Activated naive CD4-positive, alpha-beta T cell treated with anti-CD3 and anti-CD28 coated beads, Interleukin-2, amount 10 ng/mL, durations not matched to agents 7 days and 5 days (primary cell): ENCODE data around the gene TTC38.

Experiments
- CTCF ChIA-PET: fragments of 350-600 bp; sonication (Branson Sonifier 250); formaldehyde crosslinking; loops from one replicate; lab custom pipeline; 2021; ENCODE audit warnings: antibody characterized with exemption; lab: Charles Lee
- DNase-seq: peaks from one replicate; pipeline ENCODE4 v3.0.0-alpha.2; 2020
- H3K27ac Mint-ChIP-seq: one replicate; pipeline ENCODE4 v1.8.0; 2021; ENCODE audit warnings: mild to moderate bottlenecking, moderate library complexity, mixed read lengths
- H3K27me3 Mint-ChIP-seq: one replicate; pipeline ENCODE4 v1.8.0; 2021; ENCODE audit warnings: mild to moderate bottlenecking, mixed read lengths
- H3K36me3 Mint-ChIP-seq: one replicate; pipeline ENCODE4 v1.8.0; 2021; ENCODE audit warnings: mixed read lengths
- H3K4me1 Mint-ChIP-seq: one replicate; pipeline ENCODE4 v1.8.0; 2021; ENCODE audit warnings: mixed read lengths
- H3K4me3 Mint-ChIP-seq: one replicate; pipeline ENCODE4 v1.8.0; 2021; ENCODE audit warnings: mild to moderate bottlenecking, moderate library complexity, mixed read lengths
- H3K9me3 Mint-ChIP-seq: one replicate; pipeline ENCODE4 v1.8.0; 2021; ENCODE audit warnings: mixed read lengths

Gene TTC38

GRCh38 chr22:46290843-46291785, 23.3 kb downstream of the TTC38 start:
- CTCF ChIA-PET = no interaction called here
- Mint-ChIP-seq H3K27me3 (no peaks in the 10 kb centered on the region), H3K27ac (no peak overlapping the region), H3K4me1 (peaks cover 55% of the 10 kb centered on the region), H3K36me3 (peaks cover 17% of the 10 kb centered on the region), H3K9me3 (peaks cover 5% of the 10 kb centered on the region), H3K4me3 (no peak overlapping the region)
- no peak for DNase-seq

GRCh38 chr22:46292173-46292572, 24.4 kb downstream of the TTC38 start:
- Mint-ChIP-seq H3K4me1 (peaks cover 60% of the 10 kb centered on the region), H3K36me3 (peaks cover 20% of the 10 kb centered on the region), H3K4me3 (no peak overlapping the region), H3K27me3 (no peaks in the 10 kb centered on the region), H3K27ac (no peak overlapping the region), H3K9me3 (peaks cover 5% of the 10 kb centered on the region)
- CTCF ChIA-PET = no interaction called here
- no peak for DNase-seq

GRCh38 chr22:46292732-46293131, 24.9 kb downstream of the TTC38 start:
- DNase-seq = no peak
- H3K36me3 Mint-ChIP-seq = peaks cover 23% of the 10 kb centered on the region
- peaks cover 59% of the 10 kb centered on the region for H3K4me1 Mint-ChIP-seq
- H3K4me3 Mint-ChIP-seq = no peak overlapping the region
- H3K9me3 Mint-ChIP-seq = peaks cover 5% of the 10 kb centered on the region
- CTCF ChIA-PET = no interaction called here
- H3K27me3 Mint-ChIP-seq = no peaks in the 10 kb centered on the region
- H3K27ac Mint-ChIP-seq = no peak overlapping the region

GRCh38 chr22:46293577-46294260, 25.9 kb downstream of the TTC38 start:
- CTCF ChIA-PET = no interaction called here
- peaks cover 26% of the 10 kb centered on the region for H3K36me3 Mint-ChIP-seq
- H3K9me3 Mint-ChIP-seq = peaks cover 5% of the 10 kb centered on the region
- no peaks in the 10 kb centered on the region for H3K27me3 Mint-ChIP-seq
- H3K4me1 Mint-ChIP-seq = peaks cover 58% of the 10 kb centered on the region
- H3K27ac Mint-ChIP-seq = peak overlapping the region; percentile 52
- no peak overlapping the region for H3K4me3 Mint-ChIP-seq
- no peak for DNase-seq

GRCh38 chr22:46294784-46295183, 27.0 kb downstream of the TTC38 start:
- Mint-ChIP-seq H3K9me3 (peaks cover 5% of the 10 kb centered on the region), H3K4me1 (peaks cover 65% of the 10 kb centered on the region), H3K36me3 (peaks cover 34% of the 10 kb centered on the region), H3K27me3 (no peaks in the 10 kb centered on the region), H3K4me3 (peak overlapping the region; percentile 86), H3K27ac (no peak overlapping the region)
- CTCF ChIA-PET = interaction anchor here (1.3 to 2.0 kb wide), 2 partner anchors 73 to 173 kb away, joined by 3 to 18 read pairs; no protein-coding TSS in a partner anchor
- DNase-seq = no peak

GRCh38 chr22:46295277-46295971, 27.6 kb downstream of the TTC38 start:
- Mint-ChIP-seq H3K9me3 (peaks cover 5% of the 10 kb centered on the region), H3K27ac (peak overlapping the region; percentile 97), H3K36me3 (peaks cover 34% of the 10 kb centered on the region), H3K4me1 (peaks cover 65% of the 10 kb centered on the region), H3K27me3 (no peaks in the 10 kb centered on the region), H3K4me3 (peak overlapping the region; percentile 86)
- no peak for DNase-seq
- CTCF ChIA-PET = interaction anchor here (0.9 to 2.0 kb wide), 5 partner anchors 43 to 174 kb away, joined by 3 to 18 read pairs (median 3); partner anchors contain the start of gene CDPF1

GRCh38 chr22:46296257-46297150, 28.7 kb downstream of the TTC38 start, which contains the start of gene GTSE1:
Gene GTSE1 (plus strand): TSS chr22:46296870. CDS start chr22:46297401, 531 bp downstream.
- Mint-ChIP-seq H3K4me3 (peak within 1 kb of the TSS; percentile 86), H3K36me3 (peaks cover 43% of the 10 kb centered on the region), H3K27me3 (no peaks in the 10 kb centered on the region), H3K27ac (peak within 1 kb of the TSS; percentile 97), H3K9me3 (peaks cover 5% of the 10 kb centered on the region), H3K4me1 (peaks cover 73% of the 10 kb centered on the region)
- peak; percentile 99 for DNase-seq
- CTCF ChIA-PET = interaction anchor here (0.9 to 2.0 kb wide), 6 partner anchors 44 to 295 kb away, joined by 3 to 18 read pairs (median 3); partner anchors contain the start of gene CDPF1

- CTCF ChIA-PET = interaction anchor here (1.3 kb wide), 1 partner anchor 296 kb away, joined by 3 read pairs; no protein-coding TSS in a partner anchor
- Mint-ChIP-seq H3K4me3 (peak overlapping the region; percentile 86), H3K9me3 (peaks cover 3% of the 10 kb centered on the region), H3K27me3 (no peaks in the 10 kb centered on the region), H3K27ac (peak overlapping the region; percentile 83), H3K4me1 (peaks cover 71% of the 10 kb centered on the region), H3K36me3 (peaks cover 39% of the 10 kb centered on the region)
- DNase-seq = peak; percentile 39
Measured at GRCh38 chr22:46297151-46297812, 29.5 kb downstream of the TTC38 start.

- Mint-ChIP-seq H3K27ac (no peak overlapping the region), H3K9me3 (no peaks in the 10 kb centered on the region), H3K27me3 (no peaks in the 10 kb centered on the region), H3K4me1 (peaks cover 67% of the 10 kb centered on the region), H3K36me3 (peaks cover 42% of the 10 kb centered on the region), H3K4me3 (peak overlapping the region; percentile 86)
- no peak for DNase-seq
- CTCF ChIA-PET = interaction anchor here (1.3 kb wide), 1 partner anchor 292 kb away, joined by 3 read pairs; no protein-coding TSS in a partner anchor
Measured at GRCh38 chr22:46299101-46299500, 31.3 kb downstream of the TTC38 start.

GRCh38 chr22:46300491-46300890, 32.7 kb downstream of the TTC38 start:
- Mint-ChIP-seq H3K4me1 (peaks cover 60% of the 10 kb centered on the region), H3K9me3 (no peaks in the 10 kb centered on the region), H3K27me3 (no peaks in the 10 kb centered on the region), H3K4me3 (no peak overlapping the region), H3K27ac (no peak overlapping the region), H3K36me3 (peaks cover 46% of the 10 kb centered on the region)
- CTCF ChIA-PET = no interaction called here
- DNase-seq = no peak

GRCh38 chr22:46303347-46303965, 35.6 kb downstream of the TTC38 start:
- peaks cover 47% of the 10 kb centered on the region for H3K4me1 Mint-ChIP-seq
- peaks cover 53% of the 10 kb centered on the region for H3K36me3 Mint-ChIP-seq
- H3K4me3 Mint-ChIP-seq = no peak overlapping the region
- no peaks in the 10 kb centered on the region for H3K9me3 Mint-ChIP-seq
- DNase-seq = no peak
- CTCF ChIA-PET = interaction anchor here (0.6 kb wide), 1 partner anchor 186 kb away, joined by 3 read pairs; no protein-coding TSS in a partner anchor
- H3K27me3 Mint-ChIP-seq = no peaks in the 10 kb centered on the region
- H3K27ac Mint-ChIP-seq = no peak overlapping the region

- Mint-ChIP-seq H3K36me3 (peaks cover 47% of the 10 kb centered on the region), H3K9me3 (no peaks in the 10 kb centered on the region), H3K4me3 (no peak overlapping the region), H3K27me3 (no peaks in the 10 kb centered on the region), H3K4me1 (peaks cover 15% of the 10 kb centered on the region), H3K27ac (no peak overlapping the region)
- no peak for DNase-seq
- CTCF ChIA-PET = no interaction called here
Measured at GRCh38 chr22:46308283-46308988, 40.6 kb downstream of the TTC38 start.
